ENCODE data around the gene NLRC5. TPM values are rescaled to one million over a fixed set of nuclear protein-coding genes. Genes with fewer than 3 reads are reported as not detected.

NLRC5 gene, protein sequence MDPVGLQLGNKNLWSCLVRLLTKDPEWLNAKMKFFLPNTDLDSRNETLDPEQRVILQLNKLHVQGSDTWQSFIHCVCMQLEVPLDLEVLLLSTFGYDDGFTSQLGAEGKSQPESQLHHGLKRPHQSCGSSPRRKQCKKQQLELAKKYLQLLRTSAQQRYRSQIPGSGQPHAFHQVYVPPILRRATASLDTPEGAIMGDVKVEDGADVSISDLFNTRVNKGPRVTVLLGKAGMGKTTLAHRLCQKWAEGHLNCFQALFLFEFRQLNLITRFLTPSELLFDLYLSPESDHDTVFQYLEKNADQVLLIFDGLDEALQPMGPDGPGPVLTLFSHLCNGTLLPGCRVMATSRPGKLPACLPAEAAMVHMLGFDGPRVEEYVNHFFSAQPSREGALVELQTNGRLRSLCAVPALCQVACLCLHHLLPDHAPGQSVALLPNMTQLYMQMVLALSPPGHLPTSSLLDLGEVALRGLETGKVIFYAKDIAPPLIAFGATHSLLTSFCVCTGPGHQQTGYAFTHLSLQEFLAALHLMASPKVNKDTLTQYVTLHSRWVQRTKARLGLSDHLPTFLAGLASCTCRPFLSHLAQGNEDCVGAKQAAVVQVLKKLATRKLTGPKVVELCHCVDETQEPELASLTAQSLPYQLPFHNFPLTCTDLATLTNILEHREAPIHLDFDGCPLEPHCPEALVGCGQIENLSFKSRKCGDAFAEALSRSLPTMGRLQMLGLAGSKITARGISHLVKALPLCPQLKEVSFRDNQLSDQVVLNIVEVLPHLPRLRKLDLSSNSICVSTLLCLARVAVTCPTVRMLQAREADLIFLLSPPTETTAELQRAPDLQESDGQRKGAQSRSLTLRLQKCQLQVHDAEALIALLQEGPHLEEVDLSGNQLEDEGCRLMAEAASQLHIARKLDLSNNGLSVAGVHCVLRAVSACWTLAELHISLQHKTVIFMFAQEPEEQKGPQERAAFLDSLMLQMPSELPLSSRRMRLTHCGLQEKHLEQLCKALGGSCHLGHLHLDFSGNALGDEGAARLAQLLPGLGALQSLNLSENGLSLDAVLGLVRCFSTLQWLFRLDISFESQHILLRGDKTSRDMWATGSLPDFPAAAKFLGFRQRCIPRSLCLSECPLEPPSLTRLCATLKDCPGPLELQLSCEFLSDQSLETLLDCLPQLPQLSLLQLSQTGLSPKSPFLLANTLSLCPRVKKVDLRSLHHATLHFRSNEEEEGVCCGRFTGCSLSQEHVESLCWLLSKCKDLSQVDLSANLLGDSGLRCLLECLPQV (N-terminal part only)
- 10.0 and 15.7 TPM in 2 replicates for total RNA-seq
- 10.5 TPM for polyA plus RNA-seq (2012)

DNA sequence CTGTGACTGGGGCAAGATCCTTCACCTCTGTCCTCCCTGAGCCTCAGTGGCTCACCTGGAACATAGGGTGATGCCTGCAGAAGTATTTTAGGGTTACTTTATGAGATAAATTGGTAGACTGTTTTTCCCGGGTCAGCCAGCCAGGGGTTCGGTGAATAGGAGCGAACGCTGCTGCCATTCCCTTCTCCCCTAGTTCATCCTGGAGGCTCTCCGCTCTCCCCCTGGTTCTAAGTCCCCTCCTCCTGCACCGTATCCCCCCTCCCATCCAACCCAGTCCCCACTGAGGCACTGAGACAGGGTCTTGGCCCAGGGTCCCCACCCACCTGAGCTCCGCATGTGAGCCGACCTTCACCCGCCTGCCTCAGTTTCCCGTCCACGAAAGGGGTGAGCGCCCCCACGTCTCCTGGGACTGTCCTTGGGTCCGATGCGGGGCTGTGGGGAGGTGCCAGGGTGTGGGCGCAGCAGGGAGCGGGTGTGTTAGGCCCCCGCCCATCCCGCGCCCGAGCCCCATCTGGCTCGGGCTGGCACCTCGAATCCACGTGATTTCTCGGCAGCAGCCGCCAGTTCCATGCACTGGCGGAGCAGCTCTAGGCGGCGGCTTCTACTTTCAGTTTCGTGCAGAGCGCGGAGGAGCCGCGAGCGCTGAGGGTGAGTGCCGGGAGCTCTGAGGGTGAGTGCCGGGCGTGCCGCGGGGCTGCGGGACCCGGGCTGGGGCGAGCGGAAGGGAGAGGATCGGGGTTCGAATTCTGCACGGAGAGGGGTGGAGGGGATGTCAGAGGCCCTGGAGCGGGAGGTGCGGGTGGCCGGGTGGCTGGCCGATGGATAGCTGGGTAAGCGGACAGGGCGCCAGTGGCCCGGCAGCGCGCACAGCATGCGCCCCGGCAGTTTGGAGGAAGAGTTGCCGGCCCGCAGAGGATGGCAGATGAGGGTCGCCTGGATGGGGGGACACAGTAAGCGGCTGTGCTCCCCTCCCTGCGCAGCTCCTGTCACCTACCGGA, at the start of gene NLRC5:
NLRC5 (plus strand) TSS at position 610 of the 998 bp plus-strand sequence. CDS start 31,156 bp downstream, outside the sequence.
- peak; percentile 89 for DNase-seq (ENCODE audit: low read depth)

DNA sequence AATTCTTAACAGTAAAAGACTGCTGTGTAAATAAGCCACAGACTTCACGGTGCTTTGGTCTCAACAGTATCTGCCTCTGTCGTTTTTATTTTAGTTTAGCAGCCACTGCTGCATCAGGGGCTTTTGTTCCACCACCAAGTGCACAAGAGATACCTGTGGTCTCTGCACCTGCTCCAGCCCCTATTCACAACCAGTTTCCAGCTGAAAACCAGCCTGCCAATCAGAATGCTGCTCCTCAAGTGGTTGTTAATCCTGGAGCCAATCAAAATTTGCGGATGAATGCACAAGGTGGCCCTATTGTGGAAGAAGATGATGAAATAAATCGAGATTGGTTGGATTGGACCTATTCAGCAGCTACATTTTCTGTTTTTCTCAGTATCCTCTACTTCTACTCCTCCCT, 49.6 kb upstream of the NLRC5 start:
- DNase-seq (ENCODE audit: low read depth), result peak; percentile 84

DNA sequence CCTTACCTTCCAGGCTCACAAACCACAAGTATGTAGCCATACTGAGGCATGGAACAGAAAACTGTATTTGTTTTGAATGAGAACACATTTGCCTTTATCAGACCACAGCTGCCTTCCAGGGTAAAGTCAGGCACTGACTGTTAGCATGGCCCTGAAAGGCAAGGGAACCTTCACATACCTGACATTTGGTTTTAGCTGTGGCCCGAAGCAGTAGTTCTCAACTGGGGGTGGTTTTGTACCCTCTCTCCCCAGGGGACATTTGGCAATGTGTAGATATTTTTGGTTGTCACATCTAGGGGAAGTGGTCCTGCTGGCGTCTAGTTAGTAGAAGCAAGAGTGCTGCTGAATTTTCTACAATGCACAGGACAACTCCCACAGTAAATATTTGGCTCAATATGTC, 48.3 kb upstream of the NLRC5 start:
- no peak for DNase-seq (ENCODE audit: low read depth)

DNA sequence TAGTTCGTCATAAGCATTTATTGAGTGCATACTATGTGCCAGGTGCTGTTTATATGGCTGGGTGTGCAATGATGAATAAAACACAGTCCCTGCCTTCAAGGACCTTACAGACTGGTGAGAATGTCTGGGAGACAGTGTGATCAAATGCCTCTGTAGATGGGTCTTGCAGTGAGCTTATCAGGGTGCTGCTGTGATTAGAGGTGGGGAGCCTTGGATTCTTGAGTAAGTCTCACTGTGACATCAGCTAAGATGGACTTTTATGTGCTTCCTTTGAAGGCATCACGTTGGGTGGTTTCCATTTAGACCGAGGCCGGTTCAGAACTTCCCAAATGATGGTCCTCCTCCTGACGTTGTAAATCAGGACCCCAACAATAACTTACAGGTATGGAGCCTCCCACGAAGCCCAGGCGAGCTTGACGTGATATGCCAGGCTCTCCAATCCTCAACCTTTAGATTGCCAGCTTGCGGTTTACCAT, 47.5 kb upstream of the NLRC5 start:
- no peak for DNase-seq (ENCODE audit: low read depth)

DNA sequence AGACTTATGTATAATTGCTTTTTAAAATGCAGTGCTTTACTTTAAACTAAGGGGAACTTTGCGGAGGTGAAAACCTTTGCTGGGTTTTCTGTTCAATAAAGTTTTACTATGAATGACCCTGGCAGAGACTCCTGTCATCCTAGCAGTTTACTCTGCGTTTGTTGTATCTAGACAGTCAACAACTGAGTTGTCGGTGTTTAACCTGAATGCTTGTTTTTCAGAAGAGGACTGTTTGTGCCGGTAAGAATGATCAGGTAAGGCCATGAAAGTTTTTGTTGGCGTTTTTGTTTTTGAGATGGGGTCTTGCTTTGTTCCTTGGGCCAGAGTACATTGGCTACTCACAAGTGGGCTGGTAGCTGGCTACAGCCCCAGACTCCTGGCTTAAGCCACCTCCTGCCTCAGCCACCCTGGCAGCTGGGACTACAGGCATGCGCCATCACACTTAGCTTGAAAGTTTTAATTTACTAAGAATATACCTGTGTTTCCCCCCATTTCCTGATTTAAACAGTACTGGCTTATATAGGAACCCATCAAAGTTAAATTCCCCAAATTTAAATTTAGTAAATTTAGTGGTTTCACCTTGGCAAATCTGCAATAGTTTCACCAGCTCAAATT, 45.5 kb upstream of the NLRC5 start:
- DNase-seq (ENCODE audit: low read depth), result no peak

DNA sequence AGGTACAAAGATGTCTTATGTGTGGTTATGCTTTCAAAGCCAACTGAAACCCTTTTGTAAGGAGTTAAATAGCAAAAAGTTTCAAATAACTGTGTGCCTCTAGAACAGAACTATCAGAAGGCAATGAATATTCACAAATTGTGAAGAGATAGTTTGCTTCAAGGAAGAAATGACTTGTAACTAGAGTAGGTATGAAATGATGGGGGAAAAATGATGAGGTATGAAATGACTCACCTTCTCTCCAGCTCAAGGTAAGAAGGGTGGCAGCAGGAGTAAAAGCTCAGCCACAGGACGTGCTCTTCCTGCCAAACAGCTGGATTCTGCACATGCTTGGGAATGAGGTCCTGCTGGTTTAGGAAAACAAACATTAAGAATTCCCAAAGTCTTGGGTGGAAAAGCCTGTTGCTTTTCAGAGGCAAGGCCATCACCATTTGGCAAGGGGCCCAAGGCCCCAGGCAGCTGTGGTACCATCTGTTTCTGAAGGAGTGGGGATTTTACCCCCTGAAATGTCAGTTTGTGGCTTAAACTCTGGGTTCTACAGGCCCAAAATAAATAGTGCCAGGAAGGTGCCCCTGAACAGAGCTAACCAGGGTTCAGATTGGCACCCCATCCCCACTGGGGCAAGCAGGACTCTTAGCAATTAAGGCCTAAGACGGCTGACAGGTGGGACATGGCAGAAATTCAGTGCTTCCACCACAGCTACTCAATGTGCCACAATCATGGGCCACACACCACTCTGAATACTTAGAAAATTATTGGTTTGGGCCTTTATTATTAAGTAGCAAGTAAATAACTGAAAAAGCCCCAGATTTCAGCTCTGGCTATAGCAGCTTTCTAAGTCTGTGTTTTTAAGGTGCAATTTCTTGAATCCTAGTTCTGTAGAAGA, 44.2 kb upstream of the NLRC5 start:
- DNase-seq (ENCODE audit: low read depth), result peak; percentile 83

DNA sequence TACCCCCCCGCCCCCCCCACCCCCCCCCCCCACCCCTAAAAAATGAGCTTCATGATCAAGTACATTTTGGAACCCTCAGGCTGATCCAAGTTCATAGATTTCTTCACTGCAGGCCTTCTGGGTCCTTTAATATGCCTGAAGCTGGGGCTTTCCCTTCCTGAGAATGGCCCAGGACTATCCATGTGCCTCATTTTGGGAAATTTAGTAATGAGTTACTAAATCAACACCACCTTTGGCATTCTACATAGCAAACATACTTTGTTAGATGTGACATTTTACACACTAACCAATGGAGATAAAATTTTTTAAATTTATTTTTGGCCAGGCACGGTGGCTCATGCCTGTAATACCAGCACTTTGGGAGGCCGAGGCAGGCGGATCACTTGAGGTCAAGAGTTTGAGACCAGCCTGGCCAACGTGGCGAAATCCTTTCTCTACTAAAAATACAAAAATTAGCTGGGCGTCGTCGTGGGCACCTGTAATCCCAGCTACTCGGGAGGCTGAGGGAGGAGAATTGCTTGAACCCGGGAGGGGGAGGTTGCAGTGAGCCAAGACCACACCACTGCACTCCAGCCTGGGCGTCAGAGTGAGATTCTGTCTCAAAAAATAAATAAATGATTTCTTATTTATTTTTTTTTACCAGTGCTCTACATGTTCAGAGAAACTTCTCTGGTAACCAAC, 43.4 kb upstream of the NLRC5 start:
- DNase-seq (ENCODE audit: low read depth), result no peak

DNA sequence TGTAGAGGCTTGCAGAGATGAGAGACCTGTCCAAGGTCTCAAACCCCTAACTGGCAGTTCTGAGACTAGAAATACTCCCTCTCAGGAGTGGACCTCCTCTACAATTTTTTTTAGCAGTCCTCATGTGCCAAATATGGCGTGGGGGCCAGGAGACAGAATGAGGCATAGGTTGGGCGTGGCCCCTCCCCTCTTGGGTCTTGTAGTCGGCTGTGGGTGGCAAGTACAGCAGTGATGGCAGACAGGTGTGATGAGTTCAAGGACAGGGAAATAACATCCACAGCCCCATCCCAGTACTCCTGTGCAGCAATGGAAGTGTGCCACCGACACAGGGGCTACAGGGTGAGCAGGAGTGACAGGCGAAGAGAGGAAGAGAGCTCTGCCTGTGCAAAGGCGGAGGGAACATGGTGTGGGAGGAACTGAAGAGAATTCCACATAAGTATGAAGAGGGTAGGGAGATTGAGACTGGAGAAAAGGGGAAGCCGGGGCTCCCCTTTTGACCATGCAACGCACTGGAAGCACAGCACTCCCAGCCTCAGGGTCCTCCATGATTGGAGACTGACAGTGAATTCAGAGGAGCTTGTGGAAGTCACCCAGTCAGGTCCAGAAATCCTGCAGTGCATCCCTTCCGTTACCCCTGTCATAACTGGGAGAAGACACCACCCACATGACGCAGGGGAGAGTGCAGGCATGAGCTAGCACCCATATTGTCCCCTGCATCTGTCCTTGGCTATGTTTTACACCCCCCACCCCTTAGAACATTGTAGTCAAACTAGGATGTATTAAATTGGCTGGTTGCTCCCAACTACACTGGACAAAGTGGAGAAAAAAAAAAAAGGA, 42.4 kb upstream of the NLRC5 start:
- DNase-seq (ENCODE audit: low read depth), result peak; percentile 42

DNA sequence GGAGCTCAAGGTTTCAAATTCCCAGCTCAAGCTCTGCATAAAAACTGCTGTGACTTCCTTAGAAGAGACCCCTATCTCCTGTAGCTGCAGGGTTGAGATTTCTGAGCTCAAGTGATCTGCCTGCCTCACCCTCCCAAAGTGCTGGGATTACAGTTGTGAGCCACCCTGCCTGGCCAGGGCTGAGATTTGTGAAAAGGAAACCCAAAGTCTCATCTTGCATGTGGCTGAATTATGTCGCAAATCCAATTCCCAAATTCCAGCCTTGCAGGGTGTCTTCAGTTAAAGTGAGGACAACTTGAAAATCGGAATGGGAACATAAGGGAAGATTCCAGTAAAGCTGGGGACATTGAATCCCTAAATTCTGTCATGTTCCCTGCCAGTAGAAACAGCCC, 41.8 kb upstream of the NLRC5 start:
- no peak for DNase-seq (ENCODE audit: low read depth)

DNA sequence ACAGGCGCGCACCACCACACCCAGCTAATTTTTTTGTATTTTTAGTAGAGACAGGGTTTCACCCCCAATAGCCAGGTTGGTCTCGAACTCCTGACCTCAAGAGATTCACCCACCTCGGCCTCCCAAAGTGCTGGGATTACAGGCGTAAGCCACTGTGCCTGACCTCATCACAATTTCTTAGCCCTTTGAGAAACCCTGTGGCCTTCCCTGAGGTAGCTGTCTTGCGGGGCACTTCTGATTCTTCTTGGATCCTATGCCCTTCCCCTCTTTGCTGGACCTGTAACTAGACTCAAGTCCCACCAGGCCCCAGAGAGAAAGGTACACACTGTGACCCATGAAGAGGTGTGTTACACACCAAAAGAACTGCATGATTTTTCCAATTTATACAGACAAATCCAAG, 41.1 kb upstream of the NLRC5 start:
- no peak for DNase-seq (ENCODE audit: low read depth)

DNA sequence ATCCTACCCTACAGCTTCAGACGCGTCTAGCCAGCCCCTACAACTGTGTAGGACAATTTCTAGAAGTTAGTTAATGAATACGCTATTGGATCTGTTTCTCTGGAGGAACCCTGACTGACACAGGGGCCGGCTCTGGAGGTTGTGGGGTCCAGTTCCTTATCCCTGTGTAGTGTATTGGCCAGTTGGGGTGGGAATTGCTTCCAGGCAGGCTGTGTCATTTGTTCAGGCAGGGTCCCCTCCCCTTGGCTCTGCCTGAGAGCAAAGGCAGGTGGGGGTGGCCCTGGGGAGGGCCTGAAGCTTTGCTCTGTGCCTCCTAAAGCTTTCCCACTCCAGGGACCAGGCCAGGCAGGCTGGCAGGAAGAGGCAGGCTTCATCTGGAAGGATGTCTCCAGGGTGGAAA, 39.3 kb upstream of the NLRC5 start:
- DNase-seq (ENCODE audit: low read depth), result no peak

DNA sequence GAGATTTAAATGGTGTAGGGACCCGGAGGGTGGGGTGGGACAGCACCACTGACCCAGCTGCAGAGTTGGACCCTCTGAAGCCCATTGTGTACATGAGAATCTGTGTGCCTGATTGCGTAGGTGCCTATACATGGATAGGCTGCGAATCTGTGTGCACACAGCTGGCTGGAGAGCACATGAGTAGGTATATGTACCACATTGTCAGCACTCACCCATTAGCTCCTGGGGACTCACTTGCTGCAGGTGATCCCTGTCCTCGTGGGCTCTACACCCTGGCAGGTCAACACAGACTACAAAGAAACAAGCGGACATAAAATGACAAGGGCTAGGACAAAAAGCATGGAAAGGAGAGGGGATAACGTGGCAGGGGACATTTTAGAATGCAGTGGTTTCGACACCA, 38.9 kb upstream of the NLRC5 start:
- no peak for DNase-seq (ENCODE audit: low read depth)

DNA sequence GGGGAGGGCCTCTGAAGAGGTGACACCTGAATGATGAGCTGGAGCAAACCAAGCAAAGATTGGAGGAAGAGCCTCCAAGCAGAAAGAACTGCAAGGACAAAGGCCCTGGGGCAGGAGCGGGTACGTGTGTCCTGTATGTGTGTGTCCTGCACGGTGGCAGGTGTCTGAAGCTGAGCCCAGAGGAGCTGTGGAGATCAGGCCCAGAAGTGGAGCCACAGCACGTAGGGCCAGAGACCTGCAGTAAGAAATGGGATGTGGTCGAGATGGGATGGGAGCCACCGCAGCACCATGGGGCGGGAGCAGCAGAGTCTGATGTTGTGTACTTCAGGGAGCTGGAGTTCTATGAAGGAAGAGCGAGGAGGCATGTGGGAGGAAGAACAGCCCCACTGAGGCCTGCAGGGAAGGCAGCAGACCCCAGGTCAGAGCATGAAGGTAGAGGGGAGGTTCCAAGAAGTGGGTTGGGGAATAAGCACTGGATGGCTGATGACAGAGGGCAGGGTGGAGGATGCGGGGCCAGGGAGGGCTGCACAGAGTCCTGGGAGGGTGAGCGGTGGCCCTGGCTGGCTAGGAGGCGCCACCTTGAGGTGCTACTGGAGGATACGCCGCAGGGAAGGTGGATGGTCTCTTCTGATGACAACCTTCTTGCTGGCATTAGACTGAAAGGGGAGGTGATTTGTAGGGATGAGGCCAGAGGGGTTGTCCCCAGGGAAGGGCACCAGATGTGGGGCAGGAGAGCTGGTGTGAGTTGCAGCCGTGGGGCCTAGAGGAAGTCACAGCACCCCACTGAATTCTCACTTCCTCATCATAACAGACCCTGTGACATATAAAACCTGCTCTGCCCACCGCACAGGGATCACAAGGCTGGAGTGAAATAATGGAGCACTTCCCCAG, 38.2 kb upstream of the NLRC5 start:
- DNase-seq (ENCODE audit: low read depth), result peak; percentile 61

DNA sequence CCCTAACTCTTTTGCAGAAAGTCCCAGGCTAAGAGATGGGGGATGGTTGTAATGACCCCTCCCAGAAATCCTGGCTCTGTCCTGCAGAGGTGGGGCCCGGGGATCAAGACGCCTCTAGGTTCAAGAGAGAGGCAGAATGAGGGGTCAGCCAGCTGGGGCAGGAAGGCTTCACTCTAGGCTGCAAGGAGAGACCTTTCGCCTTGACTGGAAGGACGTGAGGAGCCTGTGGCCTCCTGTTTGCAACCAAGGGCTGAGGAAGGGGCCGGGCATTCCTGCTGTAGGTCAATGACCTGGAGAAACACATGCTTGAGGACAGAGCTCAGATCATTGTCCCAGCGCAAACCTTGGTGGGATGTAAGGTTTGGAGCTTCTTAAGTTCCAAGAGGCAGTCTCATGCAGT, 36.4 kb upstream of the NLRC5 start:
- DNase-seq (ENCODE audit: low read depth), result no peak

DNA sequence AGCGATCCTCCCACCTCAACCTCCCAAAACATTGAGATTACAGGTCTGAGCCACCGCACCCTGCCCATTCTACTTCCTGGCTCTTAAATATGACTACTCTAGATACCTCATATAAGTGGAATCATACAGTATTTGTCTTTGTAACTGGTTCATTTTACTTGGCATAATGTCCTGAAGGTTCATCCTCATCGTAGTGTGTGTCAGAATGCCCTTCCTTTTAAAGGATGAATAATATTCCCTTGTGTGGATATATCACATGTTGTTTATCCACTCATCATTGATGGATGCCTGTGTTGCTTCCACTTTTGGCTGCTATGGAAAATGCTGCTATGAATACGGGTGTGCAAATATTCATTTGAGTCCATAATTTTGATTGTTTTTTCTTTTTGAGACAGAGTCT, 33.3 kb upstream of the NLRC5 start:
- no peak for DNase-seq (ENCODE audit: low read depth)

DNA sequence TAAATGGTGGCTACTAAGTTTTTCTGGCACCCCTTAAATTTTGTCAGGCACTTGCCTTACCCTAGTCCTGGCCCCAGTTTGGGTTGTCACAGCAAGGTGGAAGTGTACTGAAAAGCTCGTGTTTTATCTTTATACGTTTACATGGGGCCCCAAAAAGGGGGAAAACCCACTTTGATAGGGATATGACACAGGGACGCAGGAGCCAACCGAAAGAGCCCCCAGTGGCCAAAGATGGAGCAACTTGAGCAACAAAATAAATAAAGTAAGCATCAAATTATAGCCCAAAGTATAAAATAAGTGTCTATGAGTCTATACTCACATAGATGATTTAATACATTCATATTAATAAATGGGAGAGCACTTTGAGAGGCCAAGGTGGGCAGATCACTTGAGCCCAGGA, 32.6 kb upstream of the NLRC5 start:
- DNase-seq (ENCODE audit: low read depth), result no peak
